WERI-Rb-1 (cell line): Measurements from ENCODE around the gene PLSCR3.
"Not testable (repeated sequence)": the region's sequence is repeated elsewhere in the genome, so short reads cannot be mapped to it uniquely, and the experiment has no call there.

Source experiments
- DNase-seq: peaks from one replicate; pipeline ENCODE4 v3.0.0-alpha.2; 2020
- H3K27ac ChIP-seq: fragments of 250-450 bp; sonication (Bioruptor Pico); 2 replicates; pipeline ENCODE4 v1.5.1; 2020; ENCODE audit warnings: mild to moderate bottlenecking, moderate library complexity
- H3K27me3 ChIP-seq: fragments of 250-450 bp; sonication (Bioruptor Pico); 2 replicates; pipeline ENCODE4 v1.5.1; 2021; ENCODE audit warnings: mild to moderate bottlenecking, low read depth, moderate library complexity; ENCODE audit not compliant: insufficient read depth, severe bottlenecking
- H3K36me3 ChIP-seq: fragments of 250-450 bp; sonication (Bioruptor Pico); 2 replicates; pipeline ENCODE4 v1.5.1; 2020; ENCODE audit warnings: mild to moderate bottlenecking, moderate library complexity
- H3K4me3 ChIP-seq: 2 replicates; pipeline ENCODE4 v1.5.1; 2011; ENCODE audit warnings: low read depth, mild to moderate bottlenecking, control low read depth, low read length
- H3K9me3 ChIP-seq: fragments of 250-450 bp; sonication (Bioruptor Pico); 2 replicates; pipeline ENCODE4 v1.5.1; 2021; ENCODE audit warnings: mild to moderate bottlenecking, moderate library complexity; ENCODE audit not compliant: severe bottlenecking
- CTCF ChIP-seq: IDR thresholded peaks from 2 replicates; pipeline ENCODE4 v1.5.1; 2011; ENCODE audit warnings: low read depth, mild to moderate bottlenecking, control low read depth, inconsistent platforms, low read length

The PLSCR3 gene

GRCh38 chr17:7380321-7380720, 14.0 kb downstream of the PLSCR3 start:
- H3K27ac ChIP-seq = no peak overlapping the region
- peak overlapping the region; percentile 61 for H3K4me3 ChIP-seq
- no peak for DNase-seq
- H3K9me3 ChIP-seq = no peaks in the 10 kb centered on the region
- TF ChIP-seq CTCF = peak; percentile 32; the same call in 1 of the 2 replicates
- H3K27me3 ChIP-seq = no peaks in the 10 kb centered on the region
- H3K36me3 ChIP-seq = peaks cover 12% of the 10 kb centered on the region

- no peak for DNase-seq
- peaks cover 10% of the 10 kb centered on the region for H3K36me3 ChIP-seq
- H3K4me3 ChIP-seq = no peak overlapping the region
- H3K27ac ChIP-seq = no peak overlapping the region
- no peaks in the 10 kb centered on the region for H3K27me3 ChIP-seq
- no peaks in the 10 kb centered on the region for H3K9me3 ChIP-seq
- TF ChIP-seq CTCF = no peak
These were observed 15.2 kb downstream of the PLSCR3 start for GRCh38 chr17:7379134-7379533.

GRCh38 chr17:7374353-7374752, 20.0 kb downstream of the PLSCR3 start:
- no peaks in the 10 kb centered on the region for H3K9me3 ChIP-seq
- no peak overlapping the region for H3K27ac ChIP-seq
- H3K36me3 ChIP-seq = no peaks in the 10 kb centered on the region
- no peak for DNase-seq
- TF ChIP-seq CTCF = no peak
- no peaks in the 10 kb centered on the region for H3K27me3 ChIP-seq
- H3K4me3 ChIP-seq = no peak overlapping the region

GRCh38 chr17:7370853-7371252, 23.5 kb downstream of the PLSCR3 start:
- H3K27me3 ChIP-seq = no peaks in the 10 kb centered on the region
- H3K27ac ChIP-seq = no peak overlapping the region
- H3K36me3 ChIP-seq = no peaks in the 10 kb centered on the region
- no peak for DNase-seq
- no peaks in the 10 kb centered on the region for H3K9me3 ChIP-seq
- no peak overlapping the region for H3K4me3 ChIP-seq
- no peak for TF ChIP-seq CTCF

- H3K27me3 ChIP-seq = no peaks in the 10 kb centered on the region
- no peak overlapping the region for H3K4me3 ChIP-seq
- H3K27ac ChIP-seq = no peak overlapping the region
- TF ChIP-seq CTCF = no peak
- H3K9me3 ChIP-seq = no peaks in the 10 kb centered on the region
- H3K36me3 ChIP-seq = no peaks in the 10 kb centered on the region
- no peak for DNase-seq
These were observed 24.5 kb downstream of the PLSCR3 start for GRCh38 chr17:7369825-7370224.

- not testable (repeated sequence) for H3K27ac ChIP-seq, H3K4me3 ChIP-seq, H3K27me3 ChIP-seq, H3K9me3 ChIP-seq, DNase-seq, H3K36me3 ChIP-seq
These were observed 25.7 kb downstream of the PLSCR3 start for GRCh38 chr17:7368599-7368994.
